Renal cortex interstitium (tissue), 15 donors: ENCODE results near the gene DPP8. TPM values are rescaled to one million over a fixed set of nuclear protein-coding genes. Genes with fewer than 3 reads are reported as not detected.
"Not testable (repeated sequence)": the region's sequence is repeated elsewhere in the genome, so short reads cannot be mapped to it uniquely, and the experiment has no call there.

Experiments used
- DNase-seq, 11 donors: peaks; one replicate each; pipeline ENCODE4 v3.0.0-alpha.2; 2013; ENCODE audit warnings: low read depth in 9 of 11, low spot score in 4 of 11; ENCODE audit errors: extremely low read depth in 1 of 11
- long read RNA-seq, 16 experiments: transcript quantifications; one replicate each; lab custom pipeline, GENCODE V29; 2026
- polyA plus RNA-seq, 3 donors: library from polyadenylated mRNA; unstranded; fragments of 120-200 nt; gene quantifications; one replicate each; pipeline ENCODE4 v1.2.1, GENCODE V29; 2013; ENCODE audit not compliant: insufficient read length in 3 of 3

Gene DPP8
- 10 to 100 TPM; 25.3 to 31.5 (median 26.9) TPM for polyA plus RNA-seq
- long read RNA-seq, donor 1, partial matches to known transcripts, result 0 of 1 reads
- long read RNA-seq, donor 1, other reads (novel, unspliced or antisense), result 0 of 1 reads
- long read RNA-seq, donor 2, partial matches to known transcripts, result 0 of 1 reads
- long read RNA-seq, donor 2, other reads (novel, unspliced or antisense), result 0 of 1 reads
- long read RNA-seq, donor 3, partial matches to known transcripts, result 15 of 15 reads
- long read RNA-seq, donor 3, other reads (novel, unspliced or antisense), result 0 of 15 reads
- long read RNA-seq, donor 4, partial matches to known transcripts, result 0 of 1 reads
- long read RNA-seq, donor 4, other reads (novel, unspliced or antisense), result 0 of 1 reads
- long read RNA-seq, donor 5, result 0 reads
- long read RNA-seq, donor 6, partial matches to known transcripts, result 7 of 9 reads
- long read RNA-seq, donor 6, other reads (novel, unspliced or antisense), result 0 of 9 reads
- long read RNA-seq, donor 7, partial matches to known transcripts, result 8 of 10 reads
- long read RNA-seq, donor 7, other reads (novel, unspliced or antisense), result 0 of 10 reads
- long read RNA-seq, donor 8, result 0 reads
- long read RNA-seq, donor 9, partial matches to known transcripts, result 7 of 7 reads
- long read RNA-seq, donor 9, other reads (novel, unspliced or antisense), result 0 of 7 reads
- long read RNA-seq, donor 10, partial matches to known transcripts, result 313 of 400 reads
- long read RNA-seq, donor 10, other reads (novel, unspliced or antisense), result 85 of 400 reads
- long read RNA-seq, donor 11, partial matches to known transcripts, result 79 of 86 reads
- long read RNA-seq, donor 11, other reads (novel, unspliced or antisense), result 6 of 86 reads
- long read RNA-seq, donor 12, result 0 reads
- long read RNA-seq, donor 13, result 0 reads
- long read RNA-seq, donor 14, partial matches to known transcripts, result 0 of 4 reads
- long read RNA-seq, donor 14, other reads (novel, unspliced or antisense), result 0 of 4 reads
- long read RNA-seq, donor 15, result 0 reads
- long read RNA-seq, donor 16, partial matches to known transcripts, result 15 of 17 reads
- long read RNA-seq, donor 16, other reads (novel, unspliced or antisense), result 0 of 17 reads

DNA sequence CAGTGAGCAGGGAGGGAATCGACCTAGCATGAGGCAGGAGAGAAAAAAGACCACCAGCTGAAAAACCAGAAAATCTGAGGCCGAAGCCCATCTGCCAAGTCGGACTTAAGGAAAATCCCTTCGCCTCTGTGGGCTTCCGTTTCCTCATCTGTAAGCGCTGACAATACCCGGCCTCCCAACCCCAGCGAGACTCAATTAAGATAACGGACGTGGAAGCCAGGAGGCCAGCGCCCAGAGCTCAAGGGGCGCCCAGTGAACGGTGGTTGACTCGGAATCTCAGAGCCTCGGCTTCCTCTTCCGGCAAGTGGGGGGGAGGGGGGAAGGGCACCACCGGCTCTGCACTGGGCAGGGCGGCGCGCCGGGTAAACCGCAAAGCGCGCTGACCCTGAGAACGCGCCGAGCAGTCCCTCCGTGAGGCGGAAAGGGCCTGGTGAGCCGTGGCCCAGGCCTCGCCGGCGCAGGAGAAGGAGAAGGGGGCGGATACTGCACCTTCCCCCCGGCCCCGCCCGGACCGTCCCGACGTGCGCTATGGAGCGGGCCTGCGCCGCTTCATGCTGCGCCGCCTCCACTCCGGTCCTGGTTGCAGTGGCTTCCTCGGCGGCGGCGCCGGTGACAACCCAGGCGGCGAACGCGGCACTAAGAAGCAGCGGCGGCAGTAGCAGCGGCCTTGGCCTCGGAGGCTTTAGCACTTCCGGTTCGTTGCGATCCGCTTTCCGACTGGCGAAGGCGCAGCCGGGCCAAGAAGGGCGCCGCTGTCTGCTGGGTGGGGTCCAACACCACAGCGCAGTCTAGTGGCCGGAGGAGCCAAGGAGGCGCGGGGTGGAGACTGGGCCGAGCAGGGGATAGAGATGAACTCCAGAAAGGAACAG lies at the start of gene DPP8:
Gene DPP8 (minus strand): TSS at position 693 of the 869 bp plus-strand sequence. CDS start 5,136 bp downstream, outside the sequence.
- peak in 10 of 11 donors; percentile 80 to 92 (median 88) for DNase-seq

DNA sequence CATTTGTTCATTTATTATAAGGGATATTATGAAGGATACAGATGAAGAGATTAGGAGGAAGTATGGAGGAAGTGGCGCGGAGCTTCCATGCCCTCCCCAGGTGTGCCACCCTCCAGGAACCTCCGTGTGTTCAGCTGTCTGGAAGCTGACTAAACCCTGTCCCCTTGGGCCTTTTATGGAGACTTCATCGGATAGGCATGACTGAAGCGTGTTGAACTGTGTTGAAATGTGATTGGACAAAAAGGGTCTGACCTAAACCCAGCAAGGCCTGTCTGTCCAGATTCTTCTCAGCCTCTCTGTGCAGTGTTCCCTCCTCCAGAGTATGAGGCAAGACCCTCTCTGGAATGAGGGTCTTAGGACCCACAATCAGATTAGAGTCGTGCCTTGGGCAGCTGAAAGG lies 44.4 kb upstream of the DPP8 start:
- peak in 9 of 11 donors; percentile 13 to 46 (median 29) for DNase-seq

GRCh38 chr15:65559941-65560340 lies 42.5 kb upstream of the DPP8 start:
- no peak for DNase-seq

DNA sequence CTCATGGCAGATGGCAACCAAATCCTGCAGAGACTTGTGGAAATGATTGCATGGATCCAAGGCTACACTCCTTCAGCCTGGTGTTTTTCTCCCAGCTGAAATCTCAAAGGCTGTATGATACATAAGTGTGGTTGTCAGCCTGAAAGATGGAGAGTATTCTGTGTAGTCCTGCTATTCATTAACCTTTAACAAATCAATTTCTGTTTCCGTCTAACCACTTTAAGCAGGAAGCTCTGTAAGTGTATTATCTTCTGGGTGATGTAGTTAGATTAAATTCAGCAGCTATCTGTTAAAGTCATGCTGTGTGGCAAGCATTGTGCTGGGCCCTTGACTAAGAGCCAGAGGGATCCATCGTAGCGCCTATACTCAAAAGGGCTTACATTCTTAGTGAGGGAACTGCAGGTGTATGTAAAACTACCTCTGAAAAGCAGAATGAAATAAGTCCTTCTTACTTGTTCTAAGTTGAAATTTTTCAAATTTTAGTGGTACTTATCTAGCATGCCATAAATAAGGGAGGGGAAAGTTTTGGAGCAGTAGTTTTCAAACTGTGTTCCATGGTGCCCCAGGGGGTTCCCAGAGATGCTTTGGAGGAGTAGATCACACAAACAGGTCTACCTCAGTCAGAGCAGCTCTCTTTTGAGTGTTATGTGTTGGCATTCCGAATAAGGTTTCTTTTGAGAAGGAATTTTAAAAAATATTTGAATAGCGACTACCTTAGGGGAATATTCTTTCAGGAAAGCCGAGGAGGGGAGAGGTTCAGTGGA lies 41.7 kb upstream of the DPP8 start:
- DNase-seq, result no peak

DNA sequence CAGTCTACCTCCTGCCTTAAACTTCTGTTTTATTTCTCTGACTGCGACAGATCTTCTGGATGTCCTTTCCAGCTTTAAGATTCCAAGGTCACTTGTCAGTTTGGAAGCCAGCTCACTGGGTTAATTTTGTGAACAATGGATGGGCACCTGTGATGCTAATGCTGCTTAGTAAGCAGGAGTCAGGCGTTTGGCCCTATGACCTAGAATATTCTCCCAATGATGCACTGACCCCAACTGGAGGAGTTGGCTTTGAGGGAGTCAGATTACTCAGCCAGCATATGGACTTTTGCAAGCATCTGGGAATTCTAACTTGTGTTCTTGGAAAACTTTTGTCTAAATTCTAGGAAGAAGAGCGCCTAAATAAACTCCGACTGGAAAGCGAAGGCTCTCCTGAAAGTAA lies 40.8 kb upstream of the DPP8 start:
- no peak for DNase-seq

- DNase-seq, result no peak
These were observed 39.1 kb upstream of the DPP8 start for GRCh38 chr15:65556622-65557021.

- no peak for DNase-seq
These were observed 36.2 kb upstream of the DPP8 start for GRCh38 chr15:65553691-65554090.

- DNase-seq, result not testable (repeated sequence)
These were observed 35.4 kb upstream of the DPP8 start for GRCh38 chr15:65552851-65553250.

DNA sequence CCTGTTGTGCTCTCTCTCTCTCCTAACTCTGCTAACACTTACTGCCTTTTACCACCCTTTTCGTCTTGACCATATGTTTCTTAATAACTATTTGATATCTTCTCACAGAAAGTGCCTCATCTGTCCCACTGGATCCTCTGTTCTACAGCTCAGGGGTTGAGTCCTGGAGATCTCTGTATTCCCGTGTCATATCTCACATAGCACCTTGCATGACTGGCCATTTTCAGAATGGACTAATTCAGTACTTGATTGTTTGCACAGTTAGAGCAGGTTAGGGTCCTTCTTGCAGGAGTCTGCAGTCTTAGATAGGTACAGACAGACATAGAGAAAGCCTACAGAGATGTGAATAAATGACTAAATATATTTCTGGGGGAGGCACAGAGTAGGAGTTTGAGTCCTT lies 33.7 kb upstream of the DPP8 start:
- no peak for DNase-seq

- no peak for DNase-seq
These were observed 33.2 kb upstream of the DPP8 start for GRCh38 chr15:65550681-65551098.

DNA sequence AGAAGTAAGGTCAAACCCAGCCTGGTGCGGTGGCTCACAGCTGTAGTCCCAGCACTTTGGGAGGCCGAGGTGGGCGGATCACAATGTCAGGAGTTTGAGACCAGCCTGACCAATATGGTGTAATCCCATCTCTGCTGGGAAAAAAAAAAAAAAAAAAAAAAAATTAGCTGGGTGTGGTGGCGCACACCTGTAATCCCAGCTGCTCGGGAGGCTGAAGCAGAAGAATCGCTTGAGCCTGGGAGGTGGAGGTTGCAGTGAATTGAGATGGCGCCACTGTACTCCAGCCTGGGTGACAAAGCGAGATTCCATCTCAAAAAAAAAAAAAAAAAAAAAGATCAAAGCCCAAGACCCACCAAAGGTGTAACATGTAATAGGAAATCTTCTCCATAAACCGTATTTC lies 31.8 kb upstream of the DPP8 start:
- DNase-seq, result not testable (repeated sequence)

- no peak for DNase-seq
These were observed 30.4 kb upstream of the DPP8 start for GRCh38 chr15:65547841-65548240.

DNA sequence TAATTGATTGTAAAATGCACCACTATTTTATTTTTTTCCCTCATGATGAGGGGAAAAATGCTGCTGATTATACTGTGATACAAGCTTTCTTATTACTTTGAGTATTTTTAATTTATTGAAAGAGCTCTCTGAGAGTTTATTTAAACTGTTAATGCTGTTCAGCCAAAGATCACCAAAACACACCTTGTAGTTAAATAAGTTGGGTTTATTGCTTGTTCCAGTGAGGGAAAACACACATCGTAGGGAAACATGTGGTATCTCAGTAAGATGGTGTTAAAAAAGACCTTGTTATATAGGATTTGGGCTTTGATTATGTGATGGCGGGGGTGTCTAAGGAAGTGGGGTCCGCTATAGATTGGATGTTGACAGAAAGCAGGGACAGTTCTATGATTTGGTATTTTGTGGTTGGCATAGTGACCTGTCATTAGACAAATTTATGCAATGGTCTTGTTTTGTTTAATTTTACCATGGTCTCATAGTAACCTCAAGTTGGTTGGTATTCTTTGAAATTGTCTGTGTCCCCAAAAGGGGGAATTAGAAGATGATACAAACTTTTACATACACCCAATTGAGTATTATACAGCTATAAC lies 23.8 kb upstream of the DPP8 start:
- no peak for DNase-seq

DNA sequence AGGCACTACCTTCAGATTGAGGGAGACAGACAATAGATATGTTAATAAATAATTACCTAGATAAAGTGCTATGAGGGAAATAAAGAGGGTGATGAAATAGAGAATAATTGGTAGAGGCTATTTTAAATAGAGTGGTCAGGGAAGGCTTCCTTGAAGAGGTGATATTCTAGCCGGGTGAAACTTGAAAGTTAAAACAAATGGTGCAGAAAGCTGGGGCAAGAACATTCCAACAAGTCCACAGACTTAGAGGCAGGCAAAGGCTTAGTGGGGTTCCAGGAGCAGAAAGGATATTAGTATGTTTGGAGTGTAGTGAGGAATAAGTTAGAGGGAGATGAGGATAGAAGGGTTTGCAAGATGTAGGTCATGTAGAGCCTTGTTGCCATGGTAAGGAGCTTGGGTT lies 22.8 kb upstream of the DPP8 start:
- no peak for DNase-seq

DNA sequence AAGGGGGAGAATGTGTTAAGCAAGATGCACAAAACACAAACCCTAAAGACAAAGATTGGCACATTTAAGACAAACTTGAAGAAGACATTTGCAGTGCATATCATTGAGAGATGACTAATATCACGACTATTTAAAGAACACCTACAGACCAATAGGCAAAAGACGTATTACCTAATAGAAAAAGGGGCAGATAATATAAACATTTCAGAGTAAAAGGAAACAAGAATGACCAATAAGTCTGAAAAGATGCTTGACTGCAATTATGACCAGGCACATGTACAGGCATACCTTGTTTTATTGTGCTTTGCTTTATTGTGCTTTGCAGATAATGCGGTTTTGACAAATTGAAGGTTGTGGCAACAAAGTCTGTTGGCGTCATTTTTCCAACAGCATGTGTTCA lies 17.7 kb upstream of the DPP8 start:
- DNase-seq, result no peak

- DNase-seq, result no peak
These were observed 15.7 kb upstream of the DPP8 start for GRCh38 chr15:65533057-65533756.

DNA sequence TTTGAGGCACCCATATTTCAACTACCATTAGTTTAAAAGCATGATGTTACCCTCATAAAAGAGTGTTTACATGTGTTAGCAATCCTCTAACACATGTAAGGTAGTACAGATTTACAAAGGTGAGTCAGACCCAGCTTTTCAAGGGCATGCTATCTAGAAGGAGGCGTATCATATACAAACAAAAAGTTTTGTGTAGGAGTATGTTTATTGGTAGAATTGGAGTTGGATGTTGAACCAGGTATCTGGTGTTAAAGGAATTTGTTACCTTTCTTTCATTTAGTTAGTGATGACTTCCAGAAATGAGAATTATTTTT lies 15.2 kb upstream of the DPP8 start:
- DNase-seq, result no peak
